ENCODE measurements around the gene METTL13. TPM values are rescaled to one million over a fixed set of nuclear protein-coding genes. Genes with fewer than 3 reads are reported as not detected.

The METTL13 gene, protein sequence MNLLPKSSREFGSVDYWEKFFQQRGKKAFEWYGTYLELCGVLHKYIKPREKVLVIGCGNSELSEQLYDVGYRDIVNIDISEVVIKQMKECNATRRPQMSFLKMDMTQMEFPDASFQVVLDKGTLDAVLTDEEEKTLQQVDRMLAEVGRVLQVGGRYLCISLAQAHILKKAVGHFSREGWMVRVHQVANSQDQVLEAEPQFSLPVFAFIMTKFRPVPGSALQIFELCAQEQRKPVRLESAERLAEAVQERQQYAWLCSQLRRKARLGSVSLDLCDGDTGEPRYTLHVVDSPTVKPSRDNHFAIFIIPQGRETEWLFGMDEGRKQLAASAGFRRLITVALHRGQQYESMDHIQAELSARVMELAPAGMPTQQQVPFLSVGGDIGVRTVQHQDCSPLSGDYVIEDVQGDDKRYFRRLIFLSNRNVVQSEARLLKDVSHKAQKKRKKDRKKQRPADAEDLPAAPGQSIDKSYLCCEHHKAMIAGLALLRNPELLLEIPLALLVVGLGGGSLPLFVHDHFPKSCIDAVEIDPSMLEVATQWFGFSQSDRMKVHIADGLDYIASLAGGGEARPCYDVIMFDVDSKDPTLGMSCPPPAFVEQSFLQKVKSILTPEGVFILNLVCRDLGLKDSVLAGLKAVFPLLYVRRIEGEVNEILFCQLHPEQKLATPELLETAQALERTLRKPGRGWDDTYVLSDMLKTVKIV
- total RNA-seq: 43.7 and 44.0 TPM in 2 replicates

DNA sequence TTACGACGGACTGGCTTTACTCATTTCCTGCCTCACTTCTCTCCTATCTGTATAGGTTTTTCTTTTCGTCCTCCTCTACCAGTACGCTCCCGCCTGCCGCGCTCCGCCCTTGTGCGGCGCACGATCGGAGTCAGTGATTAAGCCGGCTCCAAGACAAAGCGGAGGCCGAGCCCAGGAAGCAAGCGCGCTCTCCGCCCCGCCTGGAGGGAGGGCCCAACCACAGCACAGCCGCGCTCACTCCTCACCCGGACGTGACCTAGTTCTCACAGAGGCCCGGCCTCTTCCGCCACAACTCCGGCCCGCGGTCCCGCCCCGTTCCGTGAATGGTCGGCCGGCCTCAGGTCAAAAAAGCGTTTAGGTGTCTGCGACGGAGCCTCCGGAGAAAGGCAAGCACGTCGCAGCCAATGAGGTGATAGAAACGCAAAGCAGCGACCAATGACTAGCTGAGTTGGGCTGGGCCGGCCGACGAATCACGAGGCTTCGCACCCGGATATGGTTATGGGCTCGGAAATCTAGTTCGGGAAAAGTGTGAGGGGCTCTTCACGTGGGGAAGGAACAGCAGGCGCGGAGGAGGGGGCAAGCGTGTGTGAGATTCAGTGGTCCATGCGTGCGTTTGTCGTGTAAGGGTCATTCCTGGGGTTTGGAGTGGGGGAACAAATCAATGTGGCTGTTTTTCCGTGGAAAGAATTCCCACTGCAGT, at the start of gene METTL13:
Gene METTL13 (plus strand): TSS at position 485 of the 700 bp plus-strand sequence. CDS start 308 bp downstream, outside the sequence.
- intact Hi-C loops (cut with micrococcal nuclease): loop anchor here (1.0 to 5.0 kb wide), 11 partner anchors 13 to 1889 kb away; partner anchors contain the start of genes DNM3, FMO4, KIFAP3 and PIGC

DNA sequence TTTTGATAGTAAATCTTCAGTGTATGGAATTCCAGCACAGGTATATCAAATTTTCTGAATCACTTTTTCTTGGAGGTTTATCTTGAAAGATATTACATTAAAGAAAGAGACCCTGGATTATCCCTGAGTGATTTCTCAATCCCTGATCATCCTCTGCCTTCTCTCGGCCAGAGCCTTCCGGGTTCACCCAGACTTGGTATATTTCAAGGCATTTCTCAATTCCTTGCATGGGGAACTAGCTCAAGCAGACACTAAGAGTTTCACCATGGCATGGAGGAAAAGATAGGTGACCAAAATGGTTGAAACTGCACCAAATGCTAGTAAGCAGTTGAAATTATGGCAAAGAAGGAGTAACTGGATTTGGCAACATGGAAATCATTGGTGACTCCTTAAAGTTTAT, 45.3 kb upstream of the METTL13 start:
- intact Hi-C loops (cut with micrococcal nuclease): no loop called here

DNA sequence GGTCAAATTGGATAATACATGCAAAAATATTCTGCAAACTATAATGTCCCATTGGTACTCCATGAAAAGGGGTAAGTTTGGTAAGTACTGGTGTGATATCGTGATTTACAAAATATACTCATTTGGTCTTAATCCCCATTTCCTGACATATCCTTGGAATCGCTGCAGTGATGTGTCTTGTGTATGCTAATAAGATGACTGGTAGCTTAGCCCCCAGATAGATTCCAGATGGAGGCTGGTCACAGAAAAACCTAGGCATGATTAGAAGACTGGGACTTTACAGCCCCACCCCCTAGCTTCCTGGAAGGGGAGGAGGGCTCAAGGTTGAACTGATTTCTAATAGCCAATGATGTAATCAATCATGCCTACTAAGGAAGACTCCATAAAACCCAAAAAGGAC, 42.5 kb upstream of the METTL13 start:
- intact Hi-C loops (cut with micrococcal nuclease): no loop called here

DNA sequence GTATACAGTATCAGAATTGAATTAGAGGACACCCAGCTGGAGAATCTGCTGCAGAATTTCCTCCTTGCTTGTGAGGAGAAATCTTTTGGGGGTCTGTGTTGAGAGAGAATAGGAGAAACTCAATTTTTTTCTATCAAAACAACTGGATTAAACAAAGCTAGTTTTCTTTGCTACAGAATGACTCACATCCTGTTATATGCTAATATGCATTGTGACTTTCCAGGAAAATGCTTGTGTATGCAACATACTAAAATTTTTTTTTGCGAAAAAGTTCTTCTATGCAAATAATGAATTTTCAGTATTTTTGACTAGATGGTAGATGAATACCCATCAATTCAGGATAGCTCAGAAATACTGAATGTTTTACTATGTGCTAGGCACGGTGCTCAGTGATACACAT, 41.8 kb upstream of the METTL13 start:
- intact Hi-C loops (cut with micrococcal nuclease): loop anchor here (10.0 kb wide), 1 partner anchor 105 kb away; the partner anchor contains the start of gene DNM3

DNA sequence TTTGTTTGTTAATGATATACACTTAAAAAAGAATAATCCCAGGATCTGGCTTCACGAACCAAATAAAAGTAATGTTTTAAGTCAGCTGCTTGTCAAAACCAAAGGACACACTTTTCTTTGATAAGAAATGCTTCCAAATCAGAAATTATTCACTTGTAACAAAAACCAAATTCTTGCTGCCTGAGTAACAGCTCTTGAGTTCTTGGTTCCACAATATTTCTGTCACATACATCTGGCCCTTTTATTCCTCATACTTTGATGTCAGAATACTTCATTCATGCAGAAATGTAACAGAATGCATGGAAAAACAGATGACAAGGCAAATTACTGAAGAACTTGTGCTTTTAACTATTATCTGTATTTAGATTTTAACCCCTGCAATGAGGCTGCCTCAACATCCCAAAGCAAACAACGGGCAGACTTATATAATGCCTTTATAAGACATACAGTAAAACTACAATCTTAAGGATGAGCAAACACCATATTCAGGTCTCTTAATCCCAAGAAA, 41.0 kb upstream of the METTL13 start:
- intact Hi-C loops (cut with micrococcal nuclease): loop anchor here (10.0 kb wide), 1 partner anchor 104 kb away; the partner anchor contains the start of gene DNM3

DNA sequence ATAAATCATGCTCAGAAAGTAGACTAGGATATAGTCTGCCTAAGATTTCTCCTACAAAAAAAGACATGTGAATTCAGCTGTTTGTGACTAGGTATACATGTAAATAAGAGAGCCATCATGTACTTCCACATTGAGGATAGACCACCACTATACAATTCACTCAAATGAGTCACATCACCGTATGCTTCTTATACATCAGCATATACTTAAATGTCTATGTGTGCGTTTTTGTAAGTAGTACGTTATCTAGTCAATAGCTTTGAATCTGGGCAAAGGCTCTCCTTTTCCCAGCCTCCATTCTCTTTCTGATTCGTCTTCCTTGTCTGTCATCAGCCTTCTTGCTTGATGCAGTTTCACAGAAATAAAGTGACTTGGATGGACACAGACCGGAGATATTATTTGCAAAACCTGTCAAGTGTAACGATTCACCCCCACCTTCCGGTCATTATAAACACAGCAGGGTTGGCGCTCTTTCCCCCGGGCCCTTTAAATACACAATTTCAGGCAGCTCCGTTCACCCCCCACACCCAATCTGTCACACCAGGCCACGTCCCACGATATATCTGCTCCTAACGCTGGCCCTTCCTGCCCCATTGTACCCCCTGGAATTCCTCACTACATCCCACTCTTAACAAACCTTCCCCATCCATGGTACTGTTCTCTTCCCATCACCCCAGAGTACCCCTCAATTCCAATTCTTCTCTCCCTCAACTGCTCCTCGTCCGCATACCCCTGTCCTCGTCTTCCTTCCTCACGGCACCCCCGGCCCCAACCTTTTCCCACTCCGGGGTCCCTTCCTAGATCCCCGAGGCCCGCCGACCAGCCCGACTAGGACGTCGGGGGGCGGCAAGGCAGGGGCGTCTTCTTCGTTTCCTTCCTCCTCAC, 40.2 kb upstream of the METTL13 start:
- intact Hi-C loops (cut with micrococcal nuclease): loop anchor here (1.0 to 10.0 kb wide), 3 partner anchors 40 to 256 kb away; partner anchors contain the start of genes DNM3, METTL13 and PRRC2C

DNA sequence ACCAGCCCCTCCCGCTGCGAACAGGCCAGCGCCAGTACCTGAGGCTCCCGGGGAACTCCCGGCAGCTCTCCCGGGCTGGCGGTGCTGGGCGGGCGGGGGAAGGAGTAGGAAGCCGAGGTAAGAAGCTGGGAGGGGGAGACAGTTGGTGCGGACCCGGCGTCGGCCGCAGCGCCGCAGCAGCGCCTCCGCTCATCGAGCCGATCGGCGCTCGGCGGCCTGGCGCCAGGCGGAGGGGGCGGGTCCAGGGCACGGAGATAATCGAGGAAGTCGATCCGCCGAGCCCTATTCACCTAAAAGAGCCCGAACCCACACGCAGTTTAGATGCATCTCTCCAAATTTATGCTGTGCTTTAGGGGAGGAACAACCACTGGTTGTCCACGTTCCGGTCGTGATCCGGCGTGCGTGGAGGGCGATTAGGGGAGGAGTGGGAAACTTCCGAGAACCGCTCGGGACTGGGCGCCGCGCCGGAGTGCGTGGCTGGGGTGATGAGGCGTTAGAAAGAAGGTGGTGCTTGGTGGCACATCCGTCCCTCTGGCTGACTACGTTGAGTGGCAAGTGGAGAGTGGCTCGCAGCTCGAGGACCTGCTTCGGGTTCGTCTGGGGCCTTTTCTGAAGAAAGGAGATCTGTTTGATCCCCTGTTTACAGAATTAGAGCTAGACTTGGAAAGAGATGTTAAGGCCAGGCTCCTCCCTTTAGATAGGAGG, 39.4 kb upstream of the METTL13 start, which contains the start of gene VAMP4:
Gene VAMP4 (minus strand): TSS at position 194 of the 705 bp plus-strand sequence. CDS start 3,651 bp downstream, outside the sequence.
- intact Hi-C loops (cut with micrococcal nuclease): loop anchor here (1.0 to 10.0 kb wide), 3 partner anchors 39 to 257 kb away; partner anchors contain the start of genes DNM3, METTL13 and PRRC2C

DNA sequence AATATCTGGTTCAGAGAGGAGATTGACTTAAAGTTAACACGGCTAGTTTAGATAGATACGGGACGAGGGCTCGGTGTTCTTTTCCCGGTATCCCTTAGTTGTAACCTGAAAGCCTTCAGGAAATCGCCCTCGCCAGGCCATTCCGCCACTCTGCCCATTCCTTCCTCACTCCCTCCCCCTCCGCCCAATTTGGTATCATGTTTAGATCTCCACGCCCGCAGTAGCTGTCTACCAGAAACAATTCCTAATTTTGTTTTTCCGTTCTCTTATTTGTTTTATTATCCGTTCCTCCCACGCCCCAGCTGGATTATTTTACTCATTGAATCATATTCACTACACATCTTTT, 38.9 kb upstream of the METTL13 start:
- intact Hi-C loops (cut with micrococcal nuclease): loop anchor here (10.0 kb wide), 1 partner anchor 102 kb away; the partner anchor contains the start of gene DNM3

DNA sequence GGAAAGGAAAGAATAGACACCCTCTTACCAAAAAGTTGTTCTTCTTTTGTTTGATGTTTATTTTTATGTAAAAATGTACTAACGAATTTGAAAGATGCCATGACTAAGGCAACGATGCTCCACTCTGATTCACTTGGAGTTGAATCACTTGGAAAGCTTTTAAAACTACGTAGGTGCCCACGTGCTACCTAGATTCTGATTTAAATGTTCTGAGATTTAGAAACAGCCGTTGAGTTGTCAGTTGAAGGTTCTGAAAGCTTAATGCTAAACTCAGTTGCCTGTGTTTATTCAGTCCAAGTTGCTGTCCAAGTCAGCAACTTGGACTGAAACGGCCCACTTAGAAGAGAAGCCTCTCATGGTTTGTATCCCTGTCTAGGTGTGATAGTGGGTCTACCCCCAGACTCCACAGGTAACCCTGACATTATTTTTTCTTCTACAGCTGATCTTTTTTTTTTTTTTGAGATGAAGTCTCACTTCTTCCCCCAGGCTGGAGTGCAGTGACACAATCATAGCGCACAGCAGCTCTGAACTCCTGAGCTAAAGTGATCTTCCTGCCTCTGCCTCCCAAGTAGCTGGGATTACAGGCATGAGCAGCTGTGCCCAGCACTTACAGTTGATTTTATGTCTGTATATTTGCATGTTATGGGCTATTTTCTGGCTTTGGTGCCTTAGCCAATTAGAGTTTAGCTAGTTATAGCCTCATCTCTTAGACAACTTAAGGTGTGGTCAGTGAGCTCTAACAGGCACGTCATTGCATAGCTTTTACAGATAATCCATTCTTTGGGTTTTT, 38.2 kb upstream of the METTL13 start:
- intact Hi-C loops (cut with micrococcal nuclease): loop anchor here (10.0 kb wide), 1 partner anchor 102 kb away; the partner anchor contains the start of gene DNM3

DNA sequence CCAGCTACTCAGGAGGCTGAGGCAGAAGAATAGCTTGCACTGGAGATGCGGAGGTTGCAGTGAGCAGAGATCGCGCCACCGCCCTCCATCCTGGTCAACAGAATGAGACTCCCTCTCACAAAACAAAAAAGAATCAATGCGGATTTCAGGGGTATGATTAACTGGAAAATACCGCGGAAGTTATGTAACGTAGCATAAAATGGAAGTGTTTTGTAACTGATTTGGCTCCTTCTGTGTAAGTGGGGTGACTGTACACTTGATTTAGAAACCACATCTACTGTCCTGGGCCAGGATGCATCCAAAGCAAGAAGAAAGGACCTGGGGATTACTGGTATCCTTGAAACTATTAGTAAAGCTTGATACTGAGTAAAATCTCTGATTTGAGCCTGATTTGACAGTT, 36.5 kb upstream of the METTL13 start:
- intact Hi-C loops (cut with micrococcal nuclease): loop anchor here (10.0 kb wide), 1 partner anchor 100 kb away; the partner anchor contains the start of gene DNM3

DNA sequence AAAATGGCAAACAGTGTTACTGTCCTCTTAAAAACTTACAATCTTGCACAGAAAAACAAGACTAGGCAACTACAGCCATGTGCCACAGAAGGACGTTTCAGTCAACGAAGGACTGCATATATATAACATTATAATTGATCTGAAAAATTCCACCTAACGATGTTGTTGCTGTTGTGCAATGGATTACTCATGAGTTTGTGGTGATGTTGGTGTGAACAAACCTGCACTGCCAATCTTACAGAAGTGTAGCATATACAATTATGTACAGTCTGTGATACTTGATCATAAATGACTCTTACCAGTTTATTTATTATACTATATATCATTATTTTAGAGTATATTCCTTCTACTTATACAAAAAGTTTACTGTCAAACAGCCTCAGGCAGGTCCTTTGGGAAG, 32.8 kb upstream of the METTL13 start:
- intact Hi-C loops (cut with micrococcal nuclease): loop anchor here (10.0 kb wide), 1 partner anchor 96 kb away; the partner anchor contains the start of gene DNM3

DNA sequence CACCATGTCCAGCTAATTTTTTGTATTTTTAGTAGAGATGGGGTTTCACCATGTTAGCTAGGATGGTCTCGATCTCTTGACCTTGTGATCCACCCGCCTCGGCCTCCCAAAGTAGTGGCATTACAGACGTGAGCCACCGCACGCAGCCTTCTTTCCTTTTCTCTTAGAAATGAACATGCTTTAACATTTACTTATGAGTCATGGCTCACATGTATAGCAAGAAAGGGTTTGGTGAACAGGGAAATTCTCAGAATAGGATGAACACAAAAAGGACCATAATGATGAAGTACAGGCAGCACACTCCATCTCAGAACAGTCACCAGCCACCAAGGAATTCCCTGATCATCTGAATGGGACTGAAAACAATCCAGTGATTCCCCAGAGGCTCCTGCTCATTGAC, 30.2 kb upstream of the METTL13 start:
- intact Hi-C loops (cut with micrococcal nuclease): no loop called here

DNA sequence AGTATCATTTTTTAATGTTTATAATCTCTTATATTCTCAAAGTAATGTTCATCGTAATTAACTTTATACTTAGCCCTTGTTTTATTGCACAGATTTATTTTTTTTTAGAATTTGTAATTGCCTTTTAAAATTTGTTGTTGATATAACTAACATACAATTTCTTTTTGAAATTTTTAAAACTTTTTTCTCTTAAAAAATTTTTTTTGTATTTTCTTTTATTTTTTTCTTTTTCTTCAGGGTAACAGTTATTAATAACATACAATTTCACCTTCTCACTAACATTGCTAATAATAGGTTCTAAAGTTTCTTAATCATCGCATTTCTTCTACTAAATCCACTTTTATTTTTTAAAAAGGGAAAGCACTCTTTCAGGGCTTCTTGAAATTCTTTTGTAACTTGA, 28.3 kb upstream of the METTL13 start:
- intact Hi-C loops (cut with micrococcal nuclease): no loop called here

DNA sequence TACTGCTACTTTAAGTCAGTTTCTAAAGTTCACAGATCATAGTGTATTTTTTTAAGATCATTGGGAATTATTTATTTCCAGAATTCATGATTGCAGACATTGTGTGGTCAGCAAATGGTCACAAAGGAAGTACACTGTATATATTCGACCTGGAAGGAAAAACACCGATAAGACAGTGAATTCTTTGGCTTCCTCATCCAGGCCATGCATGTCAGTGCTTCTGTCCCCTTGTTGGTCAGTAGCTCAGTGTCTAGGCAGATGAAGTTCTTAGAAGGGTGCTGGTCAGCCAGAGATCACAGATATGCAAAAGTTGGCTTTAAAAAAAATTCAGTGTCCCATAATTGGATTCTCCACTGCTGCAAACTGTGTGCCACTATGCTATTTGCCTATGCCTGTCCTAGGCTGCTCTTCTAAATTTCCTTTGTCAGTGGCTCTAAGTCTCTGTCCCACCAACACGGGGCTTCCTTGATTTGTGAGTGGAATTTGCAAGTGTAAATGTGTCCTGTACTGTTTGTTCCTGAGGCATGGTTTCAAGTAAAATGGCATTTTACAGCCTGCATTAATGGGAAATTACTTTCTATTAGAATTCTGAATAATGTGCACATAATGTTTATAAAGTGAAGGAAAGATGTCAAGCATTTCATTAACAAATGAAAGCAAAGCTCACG, 27.6 kb upstream of the METTL13 start:
- intact Hi-C loops (cut with micrococcal nuclease): no loop called here

DNA sequence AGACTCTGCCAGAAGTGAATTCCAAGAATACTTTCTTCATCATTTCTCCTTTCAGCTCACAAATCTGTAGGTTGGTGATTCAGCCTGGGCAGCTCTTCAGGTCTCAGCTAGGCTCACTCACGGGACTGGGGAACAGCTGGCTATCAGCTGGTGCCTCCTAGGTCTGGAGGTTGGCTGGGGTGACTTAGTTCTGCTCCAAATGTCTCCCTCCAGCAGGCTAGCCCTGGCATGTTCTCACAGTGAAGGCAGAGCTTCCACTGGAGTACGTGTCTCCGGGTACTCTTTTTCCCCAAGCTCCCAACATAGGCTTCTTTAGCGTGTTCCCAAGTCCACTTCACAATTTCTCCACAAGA, 27.1 kb upstream of the METTL13 start:
- intact Hi-C loops (cut with micrococcal nuclease): no loop called here

DNA sequence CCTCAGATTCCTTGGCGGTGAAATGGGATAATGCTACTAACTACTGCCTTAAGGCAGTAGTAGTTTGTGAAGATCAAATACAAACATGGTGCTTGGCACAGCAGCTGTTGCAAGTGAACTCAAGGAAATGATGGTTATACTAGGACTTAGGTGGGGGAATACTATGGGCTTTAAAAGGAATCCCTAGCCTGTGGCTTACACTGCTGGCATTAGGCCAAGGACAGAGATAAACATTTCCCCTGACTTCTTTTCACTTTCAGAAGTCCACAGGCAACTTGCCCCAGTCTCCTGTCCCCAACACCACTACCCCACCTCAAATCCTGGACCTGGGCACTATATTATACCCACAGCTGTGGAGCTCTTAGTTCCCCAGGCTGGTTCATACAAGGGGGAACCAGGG, 26.5 kb upstream of the METTL13 start:
- intact Hi-C loops (cut with micrococcal nuclease): no loop called here

DNA sequence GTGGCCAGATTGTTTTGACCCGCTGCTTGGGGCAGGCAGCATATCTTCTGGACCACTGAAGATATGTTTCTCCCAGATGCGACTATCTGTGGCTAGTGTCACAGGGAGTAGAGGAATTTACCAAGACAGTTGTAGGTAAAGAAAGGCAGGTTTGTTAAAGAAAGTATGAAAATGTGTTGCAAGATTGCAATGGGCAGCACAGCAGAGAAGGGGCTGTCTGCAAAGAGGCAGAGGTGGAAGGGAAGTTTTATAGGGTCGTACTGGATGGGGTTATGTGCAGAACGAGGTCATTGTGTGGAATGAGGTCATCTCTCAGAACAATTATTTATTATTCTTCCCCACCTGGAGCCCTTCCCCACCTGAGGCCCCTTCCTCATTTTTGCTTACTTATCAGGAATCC, 24.6 kb upstream of the METTL13 start:
- intact Hi-C loops (cut with micrococcal nuclease): no loop called here

DNA sequence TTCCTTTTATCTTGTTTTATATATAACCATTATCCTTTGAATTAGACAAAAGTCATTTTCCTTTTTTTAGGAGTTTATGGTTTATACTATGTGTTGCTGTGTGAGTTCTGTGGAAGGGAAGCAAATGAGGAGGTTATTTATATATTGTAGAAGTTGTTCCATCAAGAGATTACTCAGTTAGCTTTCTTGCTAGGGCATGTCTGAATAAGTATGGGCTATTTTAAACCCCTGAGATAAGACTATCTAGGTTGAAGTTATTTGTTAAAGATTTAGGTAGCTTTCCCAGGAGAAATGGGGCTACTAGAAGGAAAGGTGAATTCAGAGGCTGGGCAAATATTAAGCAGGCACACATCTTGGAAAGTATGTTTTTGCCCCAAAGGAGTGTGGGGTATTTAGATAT, 23.4 kb upstream of the METTL13 start:
- intact Hi-C loops (cut with micrococcal nuclease): no loop called here

Measured in T-helper 2 cell treated with Interferon-gamma antibody and Interleukin-4, amounts not matched to agents 100 ng/mL and 5 ng/mL, for 36 hours (primary cell).